H9 (cell line): ENCODE data around the gene STH. TPM values are rescaled to one million over a fixed set of nuclear protein-coding genes. Genes with fewer than 3 reads are reported as not detected.

Source experiments
- DNase-seq: peaks from one replicate; pipeline ENCODE4 v3.0.0-alpha.2; 2017
- H2AFZ ChIP-seq: one replicate; pipeline ENCODE4 v1.6.1; 2013; ENCODE audit warnings: mild to moderate bottlenecking, low read length, control low read depth, moderate library complexity
- H2AK5ac ChIP-seq: 2 replicates; pipeline ENCODE4 v1.6.1; 2013; ENCODE audit warnings: low read length, control low read depth, mixed read lengths; ENCODE audit not compliant: insufficient read length
- H2BK120ac ChIP-seq: one replicate; pipeline ENCODE4 v1.6.1; 2013; ENCODE audit warnings: low read depth, mild to moderate bottlenecking, low read length, control low read depth, inconsistent platforms; ENCODE audit not compliant: poor library complexity, severe bottlenecking
- H2BK12ac ChIP-seq: 2 replicates; pipeline ENCODE4 v1.6.1; 2013; ENCODE audit warnings: low read length, control low read depth, mixed read lengths, low read depth; ENCODE audit not compliant: insufficient read length
- H2BK15ac ChIP-seq: 2 replicates; pipeline ENCODE4 v1.6.1; 2013; ENCODE audit warnings: low read depth, low read length, control low read depth
- H2BK20ac ChIP-seq: one replicate; pipeline ENCODE4 v1.6.1; 2013; ENCODE audit warnings: low read depth, mild to moderate bottlenecking, low read length, control low read depth, inconsistent platforms; ENCODE audit not compliant: poor library complexity, severe bottlenecking
- H2BK5ac ChIP-seq: 2 replicates; pipeline ENCODE4 v1.6.1; 2013; ENCODE audit warnings: low read length, control low read depth, mixed read lengths; ENCODE audit not compliant: insufficient read length
- H3K14ac ChIP-seq: 2 replicates; pipeline ENCODE4 v1.6.1; 2013; ENCODE audit warnings: low read length, control low read depth; ENCODE audit not compliant: insufficient read depth
- H3K18ac ChIP-seq: 2 replicates; pipeline ENCODE4 v1.6.1; 2013; ENCODE audit warnings: low read depth, mild to moderate bottlenecking, mixed read lengths, low read length, control low read depth; ENCODE audit not compliant: insufficient read length
- H3K23ac ChIP-seq: 2 replicates; pipeline ENCODE4 v1.6.1; 2013; ENCODE audit warnings: low read length, control low read depth, mixed read lengths, low read depth; ENCODE audit not compliant: insufficient read length
- H3K23me2 ChIP-seq: 2 replicates; pipeline ENCODE4 v1.6.1; 2013; ENCODE audit warnings: low read depth, mild to moderate bottlenecking, mixed read lengths, low read length, control low read depth; ENCODE audit not compliant: insufficient read length, poor library complexity, severe bottlenecking
- H3K27ac ChIP-seq: 2 replicates; pipeline ENCODE4 v1.5.1; 2013; ENCODE audit warnings: low read length, control low read depth, mixed read lengths, low read depth; ENCODE audit not compliant: insufficient read length
- H3K27me3 ChIP-seq: 2 replicates; pipeline ENCODE4 v1.6.1; 2013; ENCODE audit warnings: low read length, control low read depth, inconsistent platforms; ENCODE audit not compliant: insufficient read depth
- H3K4ac ChIP-seq: 2 replicates; pipeline ENCODE4 v1.6.1; 2013; ENCODE audit warnings: low read depth, mild to moderate bottlenecking, control low read depth, inconsistent platforms, low read length, moderate library complexity
- H3K4me1 ChIP-seq: 2 replicates; pipeline ENCODE4 v1.6.1; 2013; ENCODE audit warnings: low read length, control low read depth, inconsistent platforms; ENCODE audit not compliant: insufficient read depth
- H3K4me2 ChIP-seq: 2 replicates; pipeline ENCODE4 v1.6.1; 2013; ENCODE audit warnings: low read length, control low read depth, mixed read lengths; ENCODE audit not compliant: insufficient read length, insufficient read depth
- H3K56ac ChIP-seq: 2 replicates; pipeline ENCODE4 v1.6.1; 2013; ENCODE audit warnings: low read depth, mild to moderate bottlenecking, mixed read lengths, low read length, control low read depth; ENCODE audit not compliant: insufficient read length
- H3K79me1 ChIP-seq: 2 replicates; pipeline ENCODE4 v1.6.1; 2013; ENCODE audit warnings: low read depth, mild to moderate bottlenecking, moderate library complexity, low read length, control low read depth, inconsistent platforms; ENCODE audit not compliant: insufficient read depth, poor library complexity, severe bottlenecking
- H3K79me2 ChIP-seq: 2 replicates; pipeline ENCODE4 v1.6.1; 2013; ENCODE audit warnings: low read length, control low read depth, inconsistent platforms; ENCODE audit not compliant: insufficient read depth
- H3K9ac ChIP-seq: 2 replicates; pipeline ENCODE4 v1.6.1; 2013; ENCODE audit warnings: low read length, control low read depth, mixed read lengths; ENCODE audit not compliant: insufficient read length; ENCODE audit errors: extremely low read depth
- H3K9me3 ChIP-seq: one replicate; pipeline ENCODE4 v1.6.1; 2013; ENCODE audit warnings: low read depth, low read length, inconsistent platforms; ENCODE audit not compliant: control insufficient read depth
- H3T11ph ChIP-seq: one replicate; pipeline ENCODE4 v1.6.1; 2013; ENCODE audit warnings: mild to moderate bottlenecking, low read length, control low read depth, inconsistent platforms
- H4K20me1 ChIP-seq: one replicate; pipeline ENCODE4 v1.6.1; 2013; ENCODE audit not compliant: control insufficient read depth, insufficient read length, insufficient read depth
- H4K5ac ChIP-seq: 2 replicates; pipeline ENCODE4 v1.6.1; 2013; ENCODE audit warnings: low read depth, mild to moderate bottlenecking, mixed read lengths, low read length, control low read depth; ENCODE audit not compliant: insufficient read length
- H4K8ac ChIP-seq: replicated peaks from 2 replicates; pipeline ENCODE4 v1.6.1; 2013; ENCODE audit warnings: low read length, control low read depth, mixed read lengths, low read depth; ENCODE audit not compliant: insufficient read length
- H4K91ac ChIP-seq: 2 replicates; pipeline ENCODE4 v1.6.1; 2013; ENCODE audit warnings: low read depth, mild to moderate bottlenecking, moderate library complexity, mixed read lengths, low read length, control low read depth; ENCODE audit not compliant: insufficient read length
- H3K27ac Mint-ChIP-seq, 3 experiments: 2 replicates in 2 of 3; 3 replicates in 1 of 3; pipeline ENCODE4 v1.8.0; 2020 to 2021; ENCODE audit warnings: mixed read lengths in 3 of 3, mild to moderate bottlenecking in 1 of 3, moderate library complexity in 1 of 3
- H3K27me3 Mint-ChIP-seq: 2 replicates; pipeline ENCODE4 v1.8.0; 2021; ENCODE audit warnings: low read depth, mild to moderate bottlenecking, moderate library complexity, mixed read lengths
- H3K36me3 Mint-ChIP-seq, 3 experiments: 2 replicates in 2 of 3; 3 replicates in 1 of 3; pipeline ENCODE4 v1.8.0; 2020 to 2021; ENCODE audit warnings: low read depth in 3 of 3, mixed read lengths in 3 of 3; ENCODE audit not compliant: insufficient read depth in 1 of 3
- H3K4me1 Mint-ChIP-seq, 2 experiments: 2 replicates each; pipeline ENCODE4 v1.8.0; 2020; ENCODE audit warnings: mixed read lengths in 2 of 2
- H3K4me3 Mint-ChIP-seq, 2 experiments: 2 replicates in 1 of 2; 3 replicates in 1 of 2; pipeline ENCODE4 v1.8.0; 2020 to 2021; ENCODE audit warnings: mild to moderate bottlenecking in 2 of 2, mixed read lengths in 2 of 2, moderate library complexity in 1 of 2
- H3K9me3 Mint-ChIP-seq, 2 experiments: 2 replicates in 1 of 2; 3 replicates in 1 of 2; pipeline ENCODE4 v1.8.0; 2020; ENCODE audit warnings: mild to moderate bottlenecking in 2 of 2, mixed read lengths in 2 of 2, moderate library complexity in 1 of 2
- CTCF ChIP-seq: fragments of 200-600 bp; sonication (generic); conservative IDR thresholded peaks from 3 replicates; pipeline ENCODE4 v1.8.0; 2021; ENCODE audit warnings: antibody characterized with exemption, mild to moderate bottlenecking
- WGBS: extraction: QIAGEN DNeasy Blood & Tissue Kit; methylation state at CpG from one replicate; pipeline ENCODE4 v1.1.7; 2013; ENCODE audit warnings: missing lambda C conversion rate, low lambda C conversion rate, mixed read lengths; ENCODE audit not compliant: insufficient read length; ENCODE audit errors: extremely low coverage; 5-methylcytosine and 5-hydroxymethylcytosine counted together
- total RNA-seq: library from RNA; stranded (reverse); gene quantifications from 2 replicates; pipeline ENCODE4 v1.2.1, GENCODE V29; 2021

STH gene
- total RNA-seq, 1 experiment from 2014 or later, result not detected

- no CpG with 5 or more reads among the region's 5 CpGs for WGBS
- Mint-ChIP-seq H3K4me1 (peaks cover 0 to 4% of the 10 kb centered on the region in 2 experiments; a peak in 1 of 4 replicates), H3K27ac (peak overlapping the region in 1 of 3 experiments; percentile 41; a peak in 1 of 7 replicates), H3K9me3 (no peaks in the 10 kb centered on the region; a peak in 1 of 5 replicates), H3K4me3 (no peak overlapping the region), H3K27me3 (peaks cover 27% of the 10 kb centered on the region), H3K36me3 (no peaks in the 10 kb centered on the region)
- Histone ChIP-seq H3K4ac (no peak overlapping the region), H2BK12ac (no peak overlapping the region), H3K56ac (no peak overlapping the region), H2BK5ac (no peak overlapping the region), H3K23ac (no peak overlapping the region), H3K23me2 (no peaks in the 10 kb centered on the region), H3K27me3 (no peaks in the 10 kb centered on the region), H3T11ph (no peak overlapping the region), H3K27ac (no peak overlapping the region), H3K79me2 (no peaks in the 10 kb centered on the region), H3K18ac (no peak overlapping the region), H3K14ac (no peak overlapping the region), H4K8ac (no peak overlapping the region), H2BK15ac (no peak overlapping the region), H2AK5ac (no peak overlapping the region), H2BK120ac (no peak overlapping the region), H4K91ac (no peak overlapping the region), H4K20me1 (no peaks in the 10 kb centered on the region), H2AFZ (no peak overlapping the region), H3K79me1 (no peaks in the 10 kb centered on the region), H3K4me2 (no peak overlapping the region), H3K9ac (no peak overlapping the region), H4K5ac (no peak overlapping the region), H3K9me3 (no peaks in the 10 kb centered on the region), H2BK20ac (no peak overlapping the region), H3K4me1 (no peaks in the 10 kb centered on the region)
- TF ChIP-seq CTCF, result no peak
- DNase-seq, result no peak
Observed at GRCh38 chr17:45967378-45967777, 31.7 kb upstream of the STH start.
